Stimulated activated CD8-positive, alpha-beta memory T cell treated with anti-CD3 and anti-CD28 coated beads, Interleukin-4, amount 100 ng/mL, for 24 hours (primary cell): Measurements from ENCODE around the gene VAV2.
"Not testable (repeated sequence)": the region's sequence is repeated elsewhere in the genome, so short reads cannot be mapped to it uniquely, and the experiment has no call there.

Experiments
- DNase-seq: peaks from one replicate; pipeline ENCODE4 v3.0.0-alpha.2; 2020; ENCODE audit warnings: low read depth

VAV2 gene

GRCh38 chr9:133917375-133917774 is 74.7 kb downstream of the VAV2 start:
- no peak for DNase-seq

- DNase-seq: no peak
Observed at GRCh38 chr9:133916159-133916541, 76.0 kb downstream of the VAV2 start.

GRCh38 chr9:133915534-133916158 is 76.5 kb downstream of the VAV2 start:
- no peak for DNase-seq

GRCh38 chr9:133914442-133915342 is 77.4 kb downstream of the VAV2 start:
- no peak for DNase-seq

- no peak for DNase-seq
Observed at GRCh38 chr9:133913571-133914369, 78.4 kb downstream of the VAV2 start.

- no peak for DNase-seq
Observed at GRCh38 chr9:133910855-133911514, 81.1 kb downstream of the VAV2 start.

- DNase-seq: no peak
Observed at GRCh38 chr9:133906932-133907910, 84.9 kb downstream of the VAV2 start.

- no peak for DNase-seq
Observed at GRCh38 chr9:133906218-133906617, 85.9 kb downstream of the VAV2 start.

GRCh38 chr9:133905493-133905892 is 86.6 kb downstream of the VAV2 start:
- DNase-seq: no peak

GRCh38 chr9:133904346-133905090 is 87.6 kb downstream of the VAV2 start:
- DNase-seq: no peak

- DNase-seq: no peak
Observed at GRCh38 chr9:133901184-133901835, 90.8 kb downstream of the VAV2 start.

GRCh38 chr9:133897675-133898074 is 94.4 kb downstream of the VAV2 start:
- no peak for DNase-seq

GRCh38 chr9:133896007-133896406 is 96.1 kb downstream of the VAV2 start:
- DNase-seq: not testable (repeated sequence)

GRCh38 chr9:133895335-133895734 is 96.8 kb downstream of the VAV2 start:
- no peak for DNase-seq

- no peak for DNase-seq
Observed at GRCh38 chr9:133894377-133895321, 97.5 kb downstream of the VAV2 start.

GRCh38 chr9:133893191-133893994 is 98.7 kb downstream of the VAV2 start:
- DNase-seq: no peak

- DNase-seq: no peak
Observed at GRCh38 chr9:133892193-133892920, 99.8 kb downstream of the VAV2 start.
